Retinal pigment epithelial cell (primary cell): ENCODE data around the gene UTP14A.

ENCODE experiments used
- DNase-seq: peaks from one replicate; pipeline ENCODE4 v3.0.0-alpha.2; 2010; ENCODE audit warnings: low read depth
- H3K4me3 ChIP-seq: 2 replicates; pipeline ENCODE4 v1.5.1; 2011; ENCODE audit warnings: mild to moderate bottlenecking, low read length, control low read depth, moderate library complexity
- CTCF ChIP-seq: conservative IDR thresholded peaks from 2 replicates; pipeline ENCODE4 v1.5.1; 2011; ENCODE audit warnings: low read depth, low read length, control low read depth, inconsistent platforms

The UTP14A gene

GRCh38 chrX:129953334-129953648 is 47.3 kb downstream of the UTP14A start:
- H3K4me3 ChIP-seq, result no peak overlapping the region
- no peak for DNase-seq
- TF ChIP-seq CTCF, result no peak

GRCh38 chrX:129953881-129954280 is 47.9 kb downstream of the UTP14A start:
- no peak for DNase-seq
- no peak for TF ChIP-seq CTCF
- no peak overlapping the region for H3K4me3 ChIP-seq

GRCh38 chrX:129954804-129955203 is 48.8 kb downstream of the UTP14A start:
- TF ChIP-seq CTCF, result no peak
- DNase-seq, result no peak
- H3K4me3 ChIP-seq, result no peak overlapping the region

GRCh38 chrX:129955682-129956081 is 49.7 kb downstream of the UTP14A start:
- TF ChIP-seq CTCF, result no peak
- no peak overlapping the region for H3K4me3 ChIP-seq
- no peak for DNase-seq

GRCh38 chrX:129956145-129956544 is 50.2 kb downstream of the UTP14A start:
- DNase-seq, result no peak
- no peak for TF ChIP-seq CTCF
- no peak overlapping the region for H3K4me3 ChIP-seq

GRCh38 chrX:129956765-129957164 is 50.8 kb downstream of the UTP14A start:
- DNase-seq, result no peak
- no peak for TF ChIP-seq CTCF
- no peak overlapping the region for H3K4me3 ChIP-seq

- H3K4me3 ChIP-seq, result peak overlapping the region; percentile 32
- no peak for DNase-seq
- TF ChIP-seq CTCF, result no peak
Observed at GRCh38 chrX:129957241-129958082, 51.5 kb downstream of the UTP14A start.
